Measurements from ENCODE around the gene ERBB2. TPM values are rescaled to one million over a fixed set of nuclear protein-coding genes. Genes with fewer than 3 reads are reported as not detected.

ERBB2 gene
- total RNA-seq, 6 donors from 2014 or later: 88.6 to 126 (median 112) TPM

DNA sequence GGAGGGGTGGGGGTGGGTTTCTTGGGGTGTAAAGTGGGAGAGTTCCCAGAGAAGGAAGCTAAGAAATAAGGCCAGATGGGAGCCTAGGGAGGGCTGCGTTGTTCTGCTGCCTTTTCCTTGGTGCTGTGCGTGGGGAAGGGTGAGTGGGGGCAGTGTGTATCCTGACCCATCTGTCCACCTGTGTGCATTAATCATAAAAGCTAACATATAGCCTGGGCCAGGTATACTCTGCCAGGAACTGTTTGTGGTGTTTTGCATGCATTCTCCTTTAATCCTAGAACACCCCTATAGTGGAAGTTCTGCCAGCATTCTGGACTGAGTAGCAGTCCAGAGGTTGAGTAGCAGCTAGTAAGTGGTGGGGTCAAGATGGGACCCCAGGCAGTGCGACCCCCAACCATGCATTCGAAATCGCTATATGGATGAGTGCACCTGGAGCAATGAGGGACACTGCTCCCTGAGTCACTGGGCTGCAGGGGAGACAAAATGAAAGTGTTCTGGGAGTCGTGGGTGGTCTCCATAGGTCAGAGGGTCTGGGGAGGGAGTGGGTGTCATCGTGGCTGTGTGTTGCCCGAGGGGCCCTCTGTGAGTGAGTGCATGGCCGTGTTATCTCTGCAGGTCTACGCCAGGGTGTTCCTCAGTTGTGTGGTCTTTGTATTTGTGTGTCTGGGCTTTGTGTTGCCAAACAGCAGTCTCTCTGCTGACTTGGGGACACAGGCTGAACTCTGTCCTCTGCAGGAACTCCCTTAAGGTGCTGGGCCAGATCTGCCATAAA is 1.3 kb downstream of the ERBB2 start:
- 54 to 61% methylated on average over 7 to 10 of the region's 10 CpGs for WGBS, 2 donors
- peak overlapping the region in 2 of 4 donors; percentile 86 to 89 for H3K27ac ChIP-seq
- TF ChIP-seq POLR2AphosphoS5 (IDR thresholded peaks at IDR 0.05): no peak
- TF ChIP-seq, protein P1, sequence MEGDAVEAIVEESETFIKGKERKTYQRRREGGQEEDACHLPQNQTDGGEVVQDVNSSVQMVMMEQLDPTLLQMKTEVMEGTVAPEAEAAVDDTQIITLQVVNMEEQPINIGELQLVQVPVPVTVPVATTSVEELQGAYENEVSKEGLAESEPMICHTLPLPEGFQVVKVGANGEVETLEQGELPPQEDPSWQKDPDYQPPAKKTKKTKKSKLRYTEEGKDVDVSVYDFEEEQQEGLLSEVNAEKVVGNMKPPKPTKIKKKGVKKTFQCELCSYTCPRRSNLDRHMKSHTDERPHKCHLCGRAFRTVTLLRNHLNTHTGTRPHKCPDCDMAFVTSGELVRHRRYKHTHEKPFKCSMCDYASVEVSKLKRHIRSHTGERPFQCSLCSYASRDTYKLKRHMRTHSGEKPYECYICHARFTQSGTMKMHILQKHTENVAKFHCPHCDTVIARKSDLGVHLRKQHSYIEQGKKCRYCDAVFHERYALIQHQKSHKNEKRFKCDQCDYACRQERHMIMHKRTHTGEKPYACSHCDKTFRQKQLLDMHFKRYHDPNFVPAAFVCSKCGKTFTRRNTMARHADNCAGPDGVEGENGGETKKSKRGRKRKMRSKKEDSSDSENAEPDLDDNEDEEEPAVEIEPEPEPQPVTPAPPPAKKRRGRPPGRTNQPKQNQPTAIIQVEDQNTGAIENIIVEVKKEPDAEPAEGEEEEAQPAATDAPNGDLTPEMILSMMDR (IDR thresholded peaks at IDR 0.05): no peak

DNA sequence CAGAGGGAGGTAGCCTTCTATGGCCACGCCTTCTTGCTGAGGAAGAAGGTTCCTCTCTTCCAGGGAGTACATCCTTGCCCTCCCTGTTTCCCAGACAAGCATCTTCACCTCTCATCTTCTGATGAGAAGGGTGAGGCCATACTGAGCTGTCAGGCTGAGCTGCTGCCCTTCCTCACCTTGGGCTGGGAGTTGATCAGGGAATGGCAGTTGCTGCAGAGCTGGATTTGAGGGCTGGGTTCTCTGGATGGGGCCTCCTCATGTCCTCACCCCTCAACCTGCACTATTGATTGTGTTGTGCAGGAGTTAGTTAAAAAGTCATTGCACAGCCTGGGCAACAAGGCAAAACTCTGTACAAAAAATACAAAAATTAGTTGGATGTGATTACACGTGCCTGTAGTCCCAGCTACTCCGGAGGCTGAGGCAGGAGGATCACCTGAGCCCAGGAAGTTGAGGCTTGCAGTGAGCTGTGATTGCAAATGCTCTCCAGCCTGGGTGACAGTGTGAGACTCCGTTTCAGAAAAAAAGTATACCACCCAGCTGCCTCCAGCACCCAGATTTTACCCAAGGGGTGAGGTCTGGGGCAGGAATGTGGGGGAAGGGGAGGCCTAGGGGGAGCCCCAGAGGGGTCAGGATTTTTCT is 2.0 kb downstream of the ERBB2 start:
- DNase-seq (no peak), ATAC-seq (ENCODE audit: low FRiP score in 2 of 2) (no peak)
- Histone ChIP-seq H3K27ac (peak overlapping the region in 2 of 4 donors; percentile 29 to 89), H3K27me3 (no peaks in the 10 kb centered on the region), H3K36me3 (peaks cover 0 to 2% (median 0%) of the 10 kb centered on the region in 4 donors), H3K4me1 (peaks cover 19 to 66% (median 49%) of the 10 kb centered on the region in 4 donors), H3K4me3 (peak overlapping the region in 2 of 4 donors; percentile 91 to 94), H3K9me3 (no peaks in the 10 kb centered on the region)
- WGBS, 2 donors: 74 to 80% methylated on average over 3 to 4 of the region's 4 CpGs
- TF ChIP-seq EP300 (IDR thresholded peaks at IDR 0.05) (no peak), POLR2A (IDR thresholded peaks at IDR 0.05) (no peak)
- TF ChIP-seq, protein P1 (IDR thresholded peaks at IDR 0.05): no peak

More for the DNA sequence above, 1.3 kb downstream of the ERBB2 start:
- ATAC-seq (ENCODE audit: low FRiP score in 2 of 2) (no peak), DNase-seq (no peak)
- no peaks in the 10 kb centered on the region for H3K27me3 ChIP-seq
- no peaks in the 10 kb centered on the region for H3K36me3 ChIP-seq
- H3K9me3 ChIP-seq: no peaks in the 10 kb centered on the region
- H3K4me3 ChIP-seq: peak overlapping the region; percentile 65 to 94 (median 88)
- peaks cover 13 to 59% (median 42%) of the 10 kb centered on the region in 4 donors for H3K4me1 ChIP-seq

DNA sequence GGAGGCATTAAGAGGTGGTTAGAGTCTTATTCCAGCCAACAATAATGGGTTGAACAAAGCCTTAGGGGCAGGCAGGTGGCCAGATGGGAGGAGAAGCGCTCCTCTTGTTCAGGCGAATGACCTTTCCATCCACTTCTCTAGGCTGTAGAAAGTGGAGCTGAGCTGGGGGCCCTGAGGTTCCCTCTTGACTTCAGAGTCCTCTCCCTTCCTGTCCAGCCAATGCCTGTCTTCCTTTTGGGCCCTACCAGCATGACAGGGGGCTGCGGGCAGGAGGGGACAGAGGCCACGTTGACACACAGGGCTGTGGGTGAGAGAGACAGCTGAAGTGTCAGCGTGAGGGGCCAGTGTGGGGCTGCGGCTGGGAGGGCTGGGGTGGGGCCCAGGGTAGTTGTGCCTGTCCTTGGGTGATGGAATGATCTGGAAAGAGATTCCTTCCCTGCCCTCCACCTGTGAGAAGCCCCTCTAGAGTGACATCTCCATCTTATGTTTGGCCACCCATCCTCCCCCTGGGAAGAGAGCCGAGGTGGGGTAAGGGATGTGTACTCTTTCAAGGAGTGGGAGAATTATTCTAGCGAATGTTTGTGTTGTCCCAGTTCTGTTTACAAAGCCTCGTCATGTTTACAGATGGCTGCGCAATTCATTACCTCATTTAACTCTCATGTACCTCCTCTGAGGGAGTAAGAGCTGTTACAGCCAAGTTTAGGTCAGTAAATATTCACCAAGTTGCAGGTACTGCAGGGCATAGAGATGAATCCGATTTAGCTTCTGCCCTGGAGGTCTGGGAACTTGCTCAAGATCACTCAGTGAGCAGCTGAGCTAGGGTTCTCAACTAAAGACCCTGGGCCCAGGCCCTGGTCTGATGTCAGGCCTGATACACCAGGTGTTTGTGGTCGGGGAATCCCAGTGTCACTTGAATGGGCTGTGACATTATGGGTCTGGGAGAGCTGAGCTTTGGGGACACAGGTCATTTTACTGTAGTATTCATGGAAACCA is 3.3 kb downstream of the ERBB2 start:
- H3K27ac ChIP-seq: peak overlapping the region in 3 of 4 donors; percentile 5 to 83 (median 49)
- ATAC-seq (ENCODE audit: low FRiP score in 2 of 2) (no peak), DNase-seq (peak in 1 of 2 donors; percentile 52)
- H3K4me1 ChIP-seq: peaks cover 21 to 76% (median 57%) of the 10 kb centered on the region in 4 donors
- H3K36me3 ChIP-seq: peaks cover 4 to 14% (median 9%) of the 10 kb centered on the region in 4 donors
- WGBS, 2 donors: 39 to 58% methylated on average over 7 to 12 of the region's 12 CpGs
- H3K27me3 ChIP-seq: no peaks in the 10 kb centered on the region
- no peaks in the 10 kb centered on the region for H3K9me3 ChIP-seq
- TF ChIP-seq EP300 (IDR thresholded peaks at IDR 0.05) (no peak), POLR2A (IDR thresholded peaks at IDR 0.05) (no peak), POLR2AphosphoS5 (IDR thresholded peaks at IDR 0.05) (no peak)
- TF ChIP-seq, protein P1 (IDR thresholded peaks at IDR 0.05): no peak
- no peak overlapping the region for H3K4me3 ChIP-seq

DNA sequence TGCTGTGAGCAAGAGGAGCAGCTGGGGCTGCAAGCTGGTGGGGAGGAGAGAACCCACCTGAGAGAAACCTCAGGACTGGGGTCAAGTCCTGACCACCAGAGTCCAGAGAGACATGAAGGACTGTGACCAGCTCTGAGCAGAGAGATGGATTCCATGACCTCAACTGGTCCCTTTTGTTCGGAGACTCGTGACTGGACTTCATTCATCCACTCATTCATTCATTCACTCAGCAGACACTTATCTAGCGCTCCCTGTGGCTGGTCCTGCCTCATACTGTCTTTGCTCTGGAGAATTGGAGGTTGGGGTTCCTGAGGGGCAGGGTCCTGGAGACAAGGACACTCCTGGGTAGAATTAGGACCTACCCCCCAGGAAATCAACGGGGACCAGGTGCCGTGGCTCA is 4.0 kb downstream of the ERBB2 start:
- DNase-seq: no peak
- 70 to 82% methylated on average over 2 to 5 of the region's 5 CpGs for WGBS, 2 donors
- Histone ChIP-seq H3K4me1 (peaks cover 21 to 76% (median 57%) of the 10 kb centered on the region in 4 donors), H3K9me3 (no peaks in the 10 kb centered on the region), H3K36me3 (peaks cover 10 to 21% (median 16%) of the 10 kb centered on the region in 4 donors), H3K27me3 (no peaks in the 10 kb centered on the region), H3K27ac (peak overlapping the region in 3 of 4 donors; percentile 37 to 83 (median 83)), H3K4me3 (no peak overlapping the region)
- TF ChIP-seq POLR2A (IDR thresholded peaks at IDR 0.05) (no peak), EP300 (IDR thresholded peaks at IDR 0.05) (no peak), POLR2AphosphoS5 (IDR thresholded peaks at IDR 0.05) (no peak)
- TF ChIP-seq, protein P1 (IDR thresholded peaks at IDR 0.05): no peak
- ATAC-seq (ENCODE audit: low FRiP score in 2 of 2): no peak

Data from upper lobe of left lung (tissue), 6 donors.